NCI-H1694 treated with DMSO at 0.1 percent for 48 hours (cell line): ENCODE measurements around the gene LDB2.

Experiments used
- DNase-seq: peaks from one replicate; lab custom pipeline; 2025; lab: John Stamatoyannopoulos, UW

Gene LDB2

DNA sequence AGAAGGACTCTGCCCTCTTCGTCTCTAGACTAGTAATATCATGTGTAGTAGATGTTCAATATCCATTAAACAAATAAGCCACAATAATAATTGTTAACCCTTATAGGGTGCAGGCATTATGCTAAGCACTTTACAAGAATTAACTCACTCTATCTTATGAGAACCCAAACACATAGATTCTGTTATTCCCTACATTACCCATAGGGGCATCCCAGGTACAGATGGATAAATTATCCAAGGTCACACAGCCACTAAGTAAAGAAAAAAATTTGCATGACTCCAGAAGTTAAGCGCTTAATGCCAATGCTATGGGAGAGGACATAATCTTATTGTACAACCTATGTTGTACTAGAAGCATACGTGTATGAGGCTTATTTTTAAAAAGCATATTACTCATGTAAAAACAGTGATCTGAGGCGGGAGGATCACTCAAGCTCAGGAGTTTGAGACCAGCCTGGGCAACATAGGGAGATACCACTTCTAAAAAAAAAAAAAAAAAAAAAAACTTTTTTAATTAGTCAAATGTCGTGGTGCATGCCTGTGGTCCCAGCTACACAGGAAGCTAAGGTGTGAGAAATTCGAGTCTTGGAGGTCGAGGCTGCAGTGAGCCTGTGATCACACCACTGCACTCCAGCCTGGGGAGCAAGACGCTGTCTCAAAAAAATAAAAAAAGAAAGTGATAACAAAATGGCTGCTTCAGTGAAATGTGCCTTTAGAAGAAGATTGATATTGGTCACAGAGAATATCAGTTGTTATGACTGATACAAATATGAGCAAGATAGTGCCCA lies 13.6 kb downstream of the LDB2 start:
- DNase-seq: no peak

DNA sequence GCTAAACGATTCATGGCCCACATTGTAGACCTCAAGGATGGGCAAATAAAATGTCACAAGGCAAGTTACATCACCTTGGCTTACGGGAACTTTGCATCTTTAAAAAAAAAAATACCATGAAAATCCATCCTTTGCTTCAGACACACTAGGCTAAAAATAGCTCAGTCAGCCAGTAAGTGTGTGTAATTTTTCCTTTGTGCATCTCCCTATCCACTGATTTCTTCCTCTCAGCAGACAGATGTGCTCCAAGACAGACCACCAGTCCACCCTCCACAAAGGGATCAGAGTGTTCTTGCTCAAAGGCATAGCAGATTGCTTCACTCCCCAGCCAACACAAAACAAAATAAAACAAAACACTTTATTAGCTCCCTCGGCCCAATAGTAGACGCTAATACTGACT lies 14.6 kb downstream of the LDB2 start:
- no peak for DNase-seq

DNA sequence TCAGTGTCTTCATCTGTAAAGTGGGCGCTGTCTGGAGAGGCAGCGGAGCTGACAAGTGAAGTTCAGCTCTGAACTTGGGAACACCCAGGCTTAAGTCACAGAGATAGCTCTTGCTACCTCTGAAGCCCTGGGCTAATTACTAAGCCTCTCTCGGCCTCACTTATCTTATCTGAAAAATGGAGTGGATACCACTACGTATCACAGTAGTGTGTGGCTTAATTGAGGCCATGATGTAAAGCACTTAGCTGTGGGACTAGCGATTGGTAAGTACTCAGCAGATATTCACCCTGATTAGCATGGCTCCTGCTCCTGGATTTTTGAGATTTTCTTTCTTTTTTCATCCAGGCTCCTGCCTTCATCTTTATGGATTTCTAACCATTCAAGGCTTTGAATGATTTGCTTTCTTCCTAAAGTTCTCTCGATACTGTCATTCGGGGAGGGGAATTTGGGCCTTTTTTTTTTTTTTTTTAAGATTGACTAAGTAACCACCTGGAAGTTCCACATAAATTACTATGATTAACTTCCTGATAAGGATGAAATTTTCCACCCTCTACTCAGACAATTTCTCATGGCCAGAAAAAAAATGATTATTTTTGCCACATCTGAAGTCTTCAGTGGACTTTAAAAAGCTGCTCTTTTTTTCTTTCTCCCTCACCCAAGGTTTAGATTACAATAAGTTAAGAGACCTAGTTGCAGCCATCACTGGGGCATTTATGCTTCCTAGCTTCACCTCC lies 17.1 kb downstream of the LDB2 start:
- DNase-seq: no peak

- DNase-seq: no peak
Observed at GRCh38 chr4:16875487-16875886, 23.0 kb downstream of the LDB2 start.

DNA sequence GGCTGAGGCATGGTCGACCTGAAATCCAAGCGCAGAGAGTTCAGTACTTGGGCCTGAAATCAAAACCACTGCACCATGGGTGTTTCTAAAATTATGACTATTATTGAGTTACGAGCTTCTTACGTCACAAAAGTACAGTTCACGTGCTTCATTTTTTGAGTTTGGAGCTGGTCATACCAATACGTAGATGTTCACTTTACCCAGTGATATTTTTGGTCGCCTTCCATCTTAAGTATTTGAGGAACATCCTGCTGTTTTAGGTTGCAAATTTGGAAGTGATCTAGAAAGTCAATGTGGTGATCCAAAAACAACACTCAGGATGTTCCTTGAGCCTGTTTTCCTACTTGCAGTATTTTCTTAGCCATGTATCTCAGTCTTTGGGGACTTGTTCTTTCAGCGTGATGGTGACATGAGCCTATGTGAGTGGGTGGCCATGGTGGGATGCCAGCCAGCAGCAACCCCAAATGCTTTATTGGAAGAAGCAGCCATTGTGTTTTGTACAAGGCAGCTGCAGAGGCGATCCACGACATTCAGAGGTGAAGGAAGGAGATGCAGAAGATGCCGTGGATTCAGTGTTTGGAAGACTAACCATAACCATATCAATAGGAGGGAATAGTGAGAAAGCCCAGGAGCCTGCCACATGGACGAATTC lies 28.7 kb downstream of the LDB2 start:
- no peak for DNase-seq

DNA sequence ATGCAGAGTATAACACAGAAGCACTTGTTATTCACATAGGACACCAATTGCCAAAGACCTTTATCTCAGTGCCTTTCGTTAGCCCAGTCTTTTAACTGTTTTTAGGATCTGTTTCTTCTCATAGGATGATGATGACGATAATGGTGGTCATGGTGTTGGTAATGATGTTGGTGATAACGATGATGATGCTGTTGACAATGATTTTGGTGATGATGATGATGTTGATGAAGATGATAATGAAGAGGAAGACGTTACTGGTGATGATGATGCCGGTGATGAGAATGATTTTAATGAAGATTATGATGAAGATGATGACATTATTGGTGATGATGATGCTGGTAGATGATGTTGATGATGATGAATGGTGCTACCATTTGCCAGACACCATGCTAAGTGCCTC lies 29.8 kb downstream of the LDB2 start:
- no peak for DNase-seq

DNA sequence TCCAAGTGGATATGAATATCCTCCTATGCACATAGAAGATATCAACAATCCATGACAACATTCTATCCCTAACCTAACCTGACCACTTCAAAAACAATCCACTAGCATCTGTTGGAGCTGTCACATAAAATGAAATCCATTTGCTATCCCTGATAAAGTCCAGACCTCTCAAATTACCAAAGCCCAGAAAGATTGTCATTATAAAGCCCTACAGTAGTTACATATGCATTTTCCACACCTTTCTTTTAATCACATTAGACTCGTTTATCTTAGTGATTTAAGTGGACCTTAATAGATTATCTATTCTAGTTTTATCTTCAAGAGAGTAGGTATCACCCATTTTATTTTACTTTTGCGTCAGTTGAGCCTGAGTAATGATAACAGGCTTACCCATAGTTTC lies 30.6 kb downstream of the LDB2 start:
- DNase-seq: no peak

- DNase-seq: no peak
Observed at GRCh38 chr4:16866974-16867373, 31.5 kb downstream of the LDB2 start.

- no peak for DNase-seq
Observed at GRCh38 chr4:16865897-16866283, 32.6 kb downstream of the LDB2 start.

GRCh38 chr4:16865209-16865896 lies 33.1 kb downstream of the LDB2 start:
- DNase-seq: no peak

DNA sequence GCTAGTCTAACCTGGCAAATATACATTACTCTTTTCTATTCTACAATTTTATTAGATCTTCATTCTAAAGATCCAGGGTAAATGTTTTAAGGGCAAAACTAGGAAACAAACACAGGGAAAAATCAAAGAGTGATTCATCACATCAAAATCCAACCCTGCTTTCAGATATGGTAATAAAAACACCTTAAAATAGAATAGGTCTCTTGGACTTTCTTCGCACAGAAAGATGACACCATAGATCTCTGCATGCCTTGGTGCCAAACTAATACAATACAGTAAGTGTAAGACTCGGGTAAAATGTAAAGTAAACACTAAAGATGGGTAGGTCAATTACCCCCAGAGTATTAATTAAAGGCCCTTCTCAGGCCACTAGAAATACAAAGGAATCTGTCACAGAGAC lies 34.2 kb downstream of the LDB2 start:
- DNase-seq: no peak

GRCh38 chr4:16862697-16863096 lies 35.7 kb downstream of the LDB2 start:
- no peak for DNase-seq

- DNase-seq: no peak
Observed at GRCh38 chr4:16860516-16860915, 37.9 kb downstream of the LDB2 start.

DNA sequence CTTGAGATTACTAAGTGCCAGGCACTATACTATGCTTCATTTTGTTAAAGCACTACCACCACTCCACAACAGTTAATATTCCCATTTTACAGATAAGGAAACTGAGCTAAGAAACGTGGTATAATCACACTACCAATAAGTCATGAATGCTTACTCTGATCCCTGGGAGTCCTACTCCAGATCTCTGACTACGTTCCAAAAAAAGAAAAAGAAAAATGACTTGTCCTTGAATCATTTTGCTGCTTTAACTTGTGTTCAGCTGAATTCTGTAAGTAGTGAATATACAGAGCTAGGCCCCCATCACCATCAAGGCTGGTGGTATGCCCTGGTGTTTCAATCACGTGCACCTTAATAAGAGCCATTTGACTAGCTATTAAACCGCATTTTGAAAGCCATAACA lies 39.4 kb downstream of the LDB2 start:
- DNase-seq: no peak

GRCh38 chr4:16858275-16858752 lies 40.1 kb downstream of the LDB2 start:
- no peak for DNase-seq

- DNase-seq: no peak
Observed at GRCh38 chr4:16857425-16857824, 41.0 kb downstream of the LDB2 start.

DNA sequence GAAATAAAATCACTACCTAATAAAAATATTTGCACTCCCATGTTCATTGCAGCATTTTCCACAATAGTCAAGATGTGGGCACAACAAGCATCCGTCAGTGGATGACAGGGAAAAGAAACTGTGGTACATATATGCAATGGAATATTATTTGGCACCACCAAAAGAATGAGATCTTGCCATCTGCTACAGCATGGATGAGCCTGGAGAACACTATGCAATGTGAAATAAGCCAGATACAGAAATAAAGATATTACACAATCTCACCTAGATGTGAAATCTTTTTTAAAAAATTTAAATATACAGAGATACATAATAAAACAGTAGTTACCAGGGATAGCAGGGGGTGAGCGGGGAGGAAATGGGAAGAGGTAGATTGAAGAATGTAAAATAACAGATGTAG lies 44.8 kb downstream of the LDB2 start:
- DNase-seq: no peak

DNA sequence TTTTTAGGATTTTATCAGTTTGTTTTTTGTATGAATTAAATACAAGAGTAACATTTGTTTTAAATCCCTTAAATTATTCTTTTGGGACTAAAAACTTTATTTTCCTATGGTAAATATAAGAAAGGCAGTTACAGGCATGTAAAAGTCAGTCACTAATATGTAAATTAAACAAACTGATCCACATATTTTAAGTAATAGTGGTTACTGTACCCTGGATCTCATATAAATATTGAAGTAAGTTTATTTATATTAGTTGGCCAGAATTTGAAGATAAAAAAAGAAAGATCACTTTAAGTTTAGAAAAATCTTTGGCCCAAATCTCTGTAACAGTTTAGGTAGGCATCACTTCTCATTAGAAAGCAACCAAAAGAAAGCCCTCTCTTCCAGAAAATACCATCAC lies 45.8 kb downstream of the LDB2 start:
- DNase-seq: no peak

DNA sequence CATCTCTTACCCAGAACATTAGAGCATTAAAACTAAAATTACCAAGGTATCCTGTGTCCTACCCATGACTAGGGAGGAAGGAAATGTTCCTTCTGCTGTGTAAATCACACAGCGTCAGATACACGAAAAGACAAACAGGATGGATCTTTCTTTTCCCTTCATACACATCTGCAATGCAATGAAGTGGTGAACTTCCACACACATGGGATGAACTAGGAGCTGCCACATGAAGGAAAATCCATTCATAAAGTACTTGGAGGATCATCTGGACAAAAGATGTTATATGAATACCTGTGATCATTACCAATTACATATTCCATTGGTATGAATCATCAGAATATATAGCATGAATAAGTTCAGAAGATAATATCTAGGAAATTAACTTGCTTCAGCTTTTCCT lies 46.2 kb downstream of the LDB2 start:
- DNase-seq: no peak

- DNase-seq: no peak
Observed at GRCh38 chr4:16846540-16847117, 51.8 kb downstream of the LDB2 start.

DNA sequence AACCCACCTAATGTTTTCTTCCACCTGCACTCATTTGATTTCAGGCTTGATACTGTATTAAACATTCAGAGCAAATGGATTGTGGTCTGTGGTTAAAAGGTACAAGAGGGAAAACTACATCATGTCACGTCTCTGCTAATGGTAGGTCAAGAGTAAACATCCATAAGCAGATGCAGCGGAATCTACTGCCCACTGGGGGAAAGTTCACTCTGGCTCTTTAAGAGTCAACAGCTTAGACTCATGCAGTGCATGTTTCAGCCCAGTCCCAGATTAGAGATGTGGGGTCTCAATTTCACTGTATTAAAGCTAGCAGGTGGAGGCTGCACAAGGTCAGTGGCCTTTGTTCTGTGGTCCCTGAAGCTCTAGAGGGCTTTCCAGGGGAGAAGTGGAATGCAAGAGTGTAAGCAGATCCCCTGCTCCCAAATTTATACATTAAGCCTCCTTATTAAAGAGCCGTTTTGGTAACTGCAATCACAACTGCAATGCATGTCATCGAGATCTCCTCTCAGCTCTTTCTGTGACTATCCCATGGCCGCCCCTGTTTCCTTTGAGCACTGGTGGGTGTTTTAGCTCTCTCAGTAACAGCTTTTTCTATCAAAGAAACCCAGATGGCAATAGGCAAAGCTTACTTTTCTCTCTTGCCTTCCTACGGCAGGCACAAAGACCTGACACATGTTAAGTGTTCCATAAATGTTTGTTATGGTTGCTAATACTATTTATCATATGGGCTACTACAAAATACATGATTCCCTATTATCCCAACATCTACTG lies 53.4 kb downstream of the LDB2 start:
- no peak for DNase-seq
